Measurements from ENCODE around the gene HCN4. TPM values are rescaled to one million over a fixed set of nuclear protein-coding genes. Genes with fewer than 3 reads are reported as not detected.

The HCN4 gene
- total RNA-seq, 1 experiment from 2014 or later, result 0.29 TPM

DNA sequence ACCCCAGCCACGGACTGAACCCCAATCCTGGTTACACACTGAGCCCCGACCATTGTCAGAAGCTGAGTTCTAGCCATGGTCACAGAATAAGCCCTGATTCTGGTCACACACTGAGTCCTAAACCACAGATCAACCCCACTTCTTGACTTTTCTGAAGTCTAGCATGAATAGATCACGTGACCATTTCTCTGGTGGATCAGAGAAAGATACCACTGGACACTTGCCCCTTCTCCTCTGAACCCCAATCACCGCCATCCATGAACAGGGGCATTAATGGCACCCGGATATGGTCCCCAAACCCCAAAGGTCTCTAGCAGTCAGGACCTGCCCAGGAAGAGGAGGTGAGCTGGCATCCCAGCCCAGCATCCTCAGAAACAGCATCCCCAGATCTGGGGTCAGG, 9.1 kb downstream of the HCN4 start:
- CTCF ChIA-PET, result interaction anchor here (0.5 kb wide), 1 partner anchor 246 kb away, joined by 4 read pairs; no protein-coding TSS in a partner anchor
- H3K4me3 Mint-ChIP-seq (ENCODE audit: unreplicated experiment), result no peak overlapping the region
- H3K27me3 ChIP-seq (replicated peaks; ENCODE audit: control insufficient read depth, insufficient read depth, low read length), result no peaks in the 10 kb centered on the region; the same call in 1 of the 2 replicates

DNA sequence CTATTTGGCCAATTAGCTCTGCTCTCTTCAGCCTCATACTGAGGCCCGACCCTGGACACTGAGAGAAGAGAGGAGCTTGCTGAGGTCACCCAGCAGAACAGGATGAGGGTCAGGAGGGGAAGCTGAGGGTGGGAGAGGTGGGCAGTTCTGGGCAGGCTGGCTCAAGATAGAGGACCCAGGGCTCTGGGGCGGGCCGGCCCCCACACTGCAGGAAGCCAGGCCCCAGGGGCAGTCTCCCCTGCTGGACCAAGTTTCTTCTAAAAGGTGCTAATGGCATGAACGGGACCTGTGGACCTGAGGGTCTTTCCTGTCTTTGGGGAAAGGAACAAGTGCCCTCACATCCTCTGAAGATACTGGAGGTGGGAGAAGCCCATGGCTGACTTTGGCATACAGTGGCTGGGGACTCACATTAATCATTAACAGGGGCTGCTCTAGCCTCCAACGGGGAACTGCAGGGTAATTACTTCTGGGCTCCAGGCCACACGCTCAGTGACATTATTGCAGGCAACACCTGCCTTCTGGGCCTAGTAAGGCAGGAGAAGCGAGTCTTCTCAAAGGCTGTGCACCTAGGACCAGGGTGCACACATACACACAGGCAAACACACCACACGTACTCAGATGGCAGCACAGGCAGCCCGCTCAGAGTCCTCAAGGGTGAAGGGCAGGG, 10.6 kb downstream of the HCN4 start:
- Mint-ChIP-seq H3K4me1 (ENCODE audit: low read depth, unreplicated experiment) (peaks cover 12% of the 10 kb centered on the region), H3K4me3 (ENCODE audit: unreplicated experiment) (no peak overlapping the region), H3K27me3 (ENCODE audit: insufficient read depth, unreplicated experiment) (no peaks in the 10 kb centered on the region), H3K9me3 (ENCODE audit: unreplicated experiment) (no peaks in the 10 kb centered on the region), H3K36me3 (ENCODE audit: insufficient read depth, unreplicated experiment) (no peaks in the 10 kb centered on the region), H3K27ac (ENCODE audit: unreplicated experiment) (no peak overlapping the region)
- TF ChIP-seq, protein P1, sequence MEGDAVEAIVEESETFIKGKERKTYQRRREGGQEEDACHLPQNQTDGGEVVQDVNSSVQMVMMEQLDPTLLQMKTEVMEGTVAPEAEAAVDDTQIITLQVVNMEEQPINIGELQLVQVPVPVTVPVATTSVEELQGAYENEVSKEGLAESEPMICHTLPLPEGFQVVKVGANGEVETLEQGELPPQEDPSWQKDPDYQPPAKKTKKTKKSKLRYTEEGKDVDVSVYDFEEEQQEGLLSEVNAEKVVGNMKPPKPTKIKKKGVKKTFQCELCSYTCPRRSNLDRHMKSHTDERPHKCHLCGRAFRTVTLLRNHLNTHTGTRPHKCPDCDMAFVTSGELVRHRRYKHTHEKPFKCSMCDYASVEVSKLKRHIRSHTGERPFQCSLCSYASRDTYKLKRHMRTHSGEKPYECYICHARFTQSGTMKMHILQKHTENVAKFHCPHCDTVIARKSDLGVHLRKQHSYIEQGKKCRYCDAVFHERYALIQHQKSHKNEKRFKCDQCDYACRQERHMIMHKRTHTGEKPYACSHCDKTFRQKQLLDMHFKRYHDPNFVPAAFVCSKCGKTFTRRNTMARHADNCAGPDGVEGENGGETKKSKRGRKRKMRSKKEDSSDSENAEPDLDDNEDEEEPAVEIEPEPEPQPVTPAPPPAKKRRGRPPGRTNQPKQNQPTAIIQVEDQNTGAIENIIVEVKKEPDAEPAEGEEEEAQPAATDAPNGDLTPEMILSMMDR (IDR thresholded peaks at IDR 0.05; ENCODE audit: insufficient read depth in 1 of 2, low read depth in 1 of 2, low read length in 1 of 2, severe bottlenecking in 1 of 2, unreplicated experiment in 1 of 2), result no peak
- no peaks in the 10 kb centered on the region for H3K9me3 ChIP-seq
- CTCF ChIA-PET, result no interaction called here
- peaks cover 7% of the 10 kb centered on the region for H3K4me1 ChIP-seq
- POLR2A ChIA-PET, result no interaction called here
- no peak overlapping the region for H3K4me3 ChIP-seq (ENCODE audit: low read depth, low read length)
- no peaks in the 10 kb centered on the region; the same call in 1 of the 2 replicates for H3K27me3 ChIP-seq (replicated peaks; ENCODE audit: control insufficient read depth, insufficient read depth, low read length)
- no peaks in the 10 kb centered on the region for H3K36me3 ChIP-seq (ENCODE audit: control insufficient read depth, insufficient read depth, low read length)
- BruUV-seq (replicated peaks), result no TSS peak
- intact Hi-C loops (cut with micrococcal nuclease; ENCODE audit: unreplicated experiment), result no loop called here
- DNase-seq, result peak; percentile 57 to 60

More for the DNA sequence above, 9.1 kb downstream of the HCN4 start:
- Histone ChIP-seq H3K36me3 (ENCODE audit: control insufficient read depth, insufficient read depth, low read length) (no peaks in the 10 kb centered on the region), H3K4me3 (ENCODE audit: low read depth, low read length) (no peak overlapping the region), H3K9me3 (no peaks in the 10 kb centered on the region), H3K4me1 (peaks cover 7% of the 10 kb centered on the region)
- no TSS peak for BruUV-seq (replicated peaks)
- intact Hi-C loops (cut with micrococcal nuclease; ENCODE audit: unreplicated experiment), result no loop called here
- H3K9me3 Mint-ChIP-seq (ENCODE audit: unreplicated experiment), result no peaks in the 10 kb centered on the region
- TF ChIP-seq, protein P1 (IDR thresholded peaks at IDR 0.05; ENCODE audit: insufficient read depth in 1 of 2, low read depth in 1 of 2, low read length in 1 of 2, severe bottlenecking in 1 of 2, unreplicated experiment in 1 of 2), result no peak
- POLR2A ChIA-PET, result no interaction called here
- peaks cover 12% of the 10 kb centered on the region for H3K4me1 Mint-ChIP-seq (ENCODE audit: low read depth, unreplicated experiment)
- no peak overlapping the region for H3K27ac Mint-ChIP-seq (ENCODE audit: unreplicated experiment)
- no peaks in the 10 kb centered on the region for H3K36me3 Mint-ChIP-seq (ENCODE audit: insufficient read depth, unreplicated experiment)
- DNase-seq, result no peak
- H3K27me3 Mint-ChIP-seq (ENCODE audit: insufficient read depth, unreplicated experiment), result peaks cover 2% of the 10 kb centered on the region

DNA sequence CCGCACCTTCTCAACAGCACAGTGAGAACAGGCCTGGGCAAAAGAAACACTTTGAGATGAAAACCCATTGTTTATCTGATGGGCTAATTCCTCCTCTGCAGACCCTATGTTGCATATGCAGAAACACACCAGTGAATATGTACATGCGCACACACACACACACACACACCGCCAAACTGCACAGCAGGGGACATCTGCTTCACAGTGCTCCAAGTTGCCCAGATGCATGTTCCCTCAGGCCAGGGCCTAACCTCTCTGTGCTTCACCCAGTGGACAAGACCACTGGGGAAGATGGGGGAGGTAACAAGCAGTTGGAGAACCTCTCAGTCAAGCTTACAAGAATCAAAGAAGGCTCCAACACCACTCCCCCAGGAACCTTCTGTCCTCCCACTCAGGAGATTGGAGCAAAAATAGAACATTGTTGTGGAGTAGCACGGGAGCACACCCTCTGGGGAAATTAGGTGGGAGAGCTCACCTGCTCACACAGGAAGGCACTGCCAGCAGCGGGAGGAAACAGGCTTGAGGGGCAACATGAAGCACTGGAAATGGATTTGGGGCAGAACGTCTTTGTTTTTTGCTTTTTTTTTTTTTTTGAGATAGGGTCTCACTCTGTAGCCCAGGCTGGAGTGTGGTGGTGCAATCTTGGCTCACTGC, 13.0 kb downstream of the HCN4 start:
- Mint-ChIP-seq H3K27me3 (ENCODE audit: insufficient read depth, unreplicated experiment) (no peaks in the 10 kb centered on the region), H3K27ac (ENCODE audit: unreplicated experiment) (no peak overlapping the region)
- BruUV-seq (replicated peaks), result no TSS peak

More for the DNA sequence above, 13.0 kb downstream of the HCN4 start:
- peaks cover 12% of the 10 kb centered on the region for H3K4me1 Mint-ChIP-seq (ENCODE audit: low read depth, unreplicated experiment)
- Histone ChIP-seq H3K27me3 (replicated peaks; ENCODE audit: control insufficient read depth, insufficient read depth, low read length) (no peaks in the 10 kb centered on the region; the same call in 1 of the 2 replicates), H3K36me3 (ENCODE audit: control insufficient read depth, insufficient read depth, low read length) (no peaks in the 10 kb centered on the region), H3K9me3 (no peaks in the 10 kb centered on the region), H3K4me3 (ENCODE audit: low read depth, low read length) (no peak overlapping the region), H3K4me1 (peaks cover 7% of the 10 kb centered on the region)
- no peak overlapping the region for H3K4me3 Mint-ChIP-seq (ENCODE audit: unreplicated experiment)
- ChIA-PET POLR2A (no interaction called here), CTCF (no interaction called here)
- DNase-seq, result no peak
- intact Hi-C loops (cut with micrococcal nuclease; ENCODE audit: unreplicated experiment), result no loop called here
- no peaks in the 10 kb centered on the region for H3K9me3 Mint-ChIP-seq (ENCODE audit: unreplicated experiment)
- no peaks in the 10 kb centered on the region for H3K36me3 Mint-ChIP-seq (ENCODE audit: insufficient read depth, unreplicated experiment)
- TF ChIP-seq, protein P1 (IDR thresholded peaks at IDR 0.05; ENCODE audit: insufficient read depth in 1 of 2, low read depth in 1 of 2, low read length in 1 of 2, severe bottlenecking in 1 of 2, unreplicated experiment in 1 of 2), result no peak
